Measurements from ENCODE around the gene DUSP11. TPM values are rescaled to one million over a fixed set of nuclear protein-coding genes. Genes with fewer than 3 reads are reported as not detected.

The DUSP11 gene
- total and polyA plus RNA-seq, 2 of the 13 experiments (the other 11 are each of a cell fraction or from before 2014, with no cell fraction given): 30.5 to 36.2 TPM

DNA sequence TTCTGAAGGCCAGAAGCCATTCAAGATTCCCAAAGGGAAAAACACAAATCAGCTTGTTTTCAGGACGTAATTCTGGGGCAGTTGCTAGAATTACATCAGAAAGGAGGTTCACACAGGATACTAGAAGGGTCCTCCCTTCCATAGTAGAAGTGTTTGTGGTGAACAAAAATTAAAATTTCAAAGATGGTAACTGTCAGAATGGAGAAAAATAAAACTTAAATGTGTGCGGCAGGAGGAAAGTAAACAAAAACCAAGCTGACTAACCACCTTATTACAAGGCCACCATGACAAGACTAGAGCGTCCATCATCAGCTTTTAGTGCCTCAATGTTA lies 33.1 kb downstream of the DUSP11 start:
- Histone ChIP-seq H3K36me3 (replicated peaks in 1 of 2; ENCODE audit: control insufficient read depth in 1 of 2, insufficient read depth in 2 of 2, low read length in 2 of 2) (peaks cover 5 to 7% of the 10 kb centered on the region in 2 experiments; a peak in 4 of 5 replicates), H3K9ac (ENCODE audit: insufficient read depth, low read depth, low read length) (no peak overlapping the region), H3K27me3 (ENCODE audit: control insufficient read depth in 1 of 2, insufficient read depth in 2 of 2, low read length in 2 of 2) (no peaks in the 10 kb centered on the region), H4K20me1 (ENCODE audit: insufficient read depth, low read length) (no peaks in the 10 kb centered on the region), H3K4me1 (ENCODE audit: insufficient read depth, low read length) (no peaks in the 10 kb centered on the region), H2AFZ (ENCODE audit: low read length) (no peak overlapping the region), H3K79me2 (ENCODE audit: insufficient read depth, low read length) (no peaks in the 10 kb centered on the region), H3K4me2 (ENCODE audit: low read depth, low read length) (no peak overlapping the region), H3K4me3 (replicated peaks in 1 of 3; ENCODE audit: insufficient read depth in 1 of 3, low read depth in 2 of 3, low read length in 3 of 3) (no peak overlapping the region), H3K9me3 (ENCODE audit: low read length) (no peaks in the 10 kb centered on the region), H3K27ac (ENCODE audit: extremely low read length, insufficient read depth, low read length) (no peak overlapping the region)
- WGBS (ENCODE audit: low lambda C conversion rate): over 99% methylated on average over 3 of the region's 3 CpGs
- intact Hi-C loops (cut with micrococcal nuclease; ENCODE audit: unreplicated experiment): no loop called here
- POLR2A ChIA-PET: no interaction called here
- FAIRE-seq (no peak), DNase-seq (ENCODE audit: low spot score) (no peak), ATAC-seq (no peak)
- CTCF ChIA-PET (ENCODE audit: low intra/inter-chr PET ratio, low total read pairs): no interaction called here
- in situ Hi-C loops (cut with HindIII; ENCODE audit: extremely low pct_ligation_motif_present, low pct_unique_long_range_greater_than_20kb): no loop called here
- BruUV-seq (replicated peaks): no TSS peak
- TF ChIP-seq, protein P1, sequence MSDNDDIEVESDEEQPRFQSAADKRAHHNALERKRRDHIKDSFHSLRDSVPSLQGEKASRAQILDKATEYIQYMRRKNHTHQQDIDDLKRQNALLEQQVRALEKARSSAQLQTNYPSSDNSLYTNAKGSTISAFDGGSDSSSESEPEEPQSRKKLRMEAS (IDR thresholded peaks at IDR 0.05): no peak
- no peak for TF ChIP-seq ZNF337 (CRISPR knock-in tag; IDR thresholded peaks at IDR 0.05; ENCODE audit: borderline replicate concordance, low read depth)

DNA sequence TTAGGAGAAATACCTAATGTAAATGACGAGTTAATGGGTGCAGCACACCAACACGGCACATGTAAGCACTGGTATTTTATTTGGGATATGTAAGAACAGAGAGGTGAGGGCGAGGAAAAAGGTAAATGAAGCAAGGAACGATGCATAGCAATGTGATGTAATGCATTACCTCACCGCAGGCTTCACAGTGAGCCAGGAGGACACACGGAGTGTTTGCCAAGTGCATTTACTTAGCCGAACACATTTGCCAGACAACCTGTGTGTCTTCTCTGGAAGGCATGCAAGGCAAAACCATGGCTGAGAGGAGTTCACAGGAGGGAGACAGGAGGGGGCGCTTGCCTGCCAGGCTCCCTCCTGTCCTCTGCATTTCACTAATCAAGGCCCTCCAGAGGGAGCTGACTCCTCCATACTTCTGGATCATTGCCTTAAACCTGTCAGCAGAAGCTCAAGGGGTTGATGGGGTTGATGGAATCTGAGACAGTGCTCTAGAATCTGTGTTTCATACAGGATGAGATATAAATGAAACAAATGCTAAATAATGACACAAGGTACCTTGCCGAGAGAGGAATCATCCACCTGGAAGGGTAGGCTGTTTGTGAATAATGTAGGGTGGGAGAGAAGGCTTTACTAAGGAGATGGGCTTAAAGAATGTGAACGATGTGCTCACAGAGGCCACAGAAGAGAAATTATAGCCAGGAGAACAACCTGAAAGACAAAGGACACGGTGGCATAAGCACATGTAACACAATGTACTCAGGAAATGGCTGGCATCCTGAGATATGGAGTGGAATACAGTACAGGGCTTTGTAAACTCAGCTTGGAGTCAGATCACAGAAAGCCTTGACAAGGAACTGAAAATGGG lies 33.7 kb downstream of the DUSP11 start:
- Histone ChIP-seq H3K36me3 (replicated peaks in 1 of 2; ENCODE audit: control insufficient read depth in 1 of 2, insufficient read depth in 2 of 2, low read length in 2 of 2) (peaks cover 5 to 7% of the 10 kb centered on the region in 2 experiments; a peak in 3 of 5 replicates), H3K9ac (ENCODE audit: insufficient read depth, low read depth, low read length) (no peak overlapping the region), H3K79me2 (ENCODE audit: insufficient read depth, low read length) (no peaks in the 10 kb centered on the region), H3K27me3 (ENCODE audit: control insufficient read depth in 1 of 2, insufficient read depth in 2 of 2, low read length in 2 of 2) (no peaks in the 10 kb centered on the region), H3K4me2 (ENCODE audit: low read depth, low read length) (no peak overlapping the region), H3K9me3 (ENCODE audit: low read length) (no peaks in the 10 kb centered on the region), H2AFZ (ENCODE audit: low read length) (no peak overlapping the region), H3K27ac (ENCODE audit: extremely low read length, insufficient read depth, low read length) (no peak overlapping the region), H4K20me1 (ENCODE audit: insufficient read depth, low read length) (no peaks in the 10 kb centered on the region), H3K4me1 (ENCODE audit: insufficient read depth, low read length) (no peaks in the 10 kb centered on the region), H3K4me3 (replicated peaks in 1 of 3; ENCODE audit: insufficient read depth in 1 of 3, low read depth in 2 of 3, low read length in 3 of 3) (no peak overlapping the region)
- ChIA-PET POLR2A (no interaction called here), CTCF (ENCODE audit: low intra/inter-chr PET ratio, low total read pairs) (no interaction called here)
- DNase-seq (ENCODE audit: low spot score) (no peak), ATAC-seq (peak; percentile 67), FAIRE-seq (no peak)
- in situ Hi-C loops (cut with HindIII; ENCODE audit: extremely low pct_ligation_motif_present, low pct_unique_long_range_greater_than_20kb): no loop called here
- BruUV-seq (replicated peaks): no TSS peak
- intact Hi-C loops (cut with micrococcal nuclease; ENCODE audit: unreplicated experiment): no loop called here
- 87% methylated on average over 11 of the region's 11 CpGs for WGBS (ENCODE audit: low lambda C conversion rate)
- TF ChIP-seq ATM (IDR thresholded peaks at IDR 0.05; ENCODE audit: borderline replicate concordance): no peak
- TF ChIP-seq, protein P2, sequence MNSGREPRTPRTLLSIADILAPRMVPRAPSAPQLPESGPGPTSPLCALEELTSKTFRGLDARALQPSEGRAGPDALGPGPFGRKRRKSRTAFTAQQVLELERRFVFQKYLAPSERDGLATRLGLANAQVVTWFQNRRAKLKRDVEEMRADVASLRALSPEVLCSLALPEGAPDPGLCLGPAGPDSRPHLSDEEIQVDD (CRISPR knock-in tag; IDR thresholded peaks at IDR 0.05; ENCODE audit: borderline replicate concordance): no peak
- TF ChIP-seq, protein P3, sequence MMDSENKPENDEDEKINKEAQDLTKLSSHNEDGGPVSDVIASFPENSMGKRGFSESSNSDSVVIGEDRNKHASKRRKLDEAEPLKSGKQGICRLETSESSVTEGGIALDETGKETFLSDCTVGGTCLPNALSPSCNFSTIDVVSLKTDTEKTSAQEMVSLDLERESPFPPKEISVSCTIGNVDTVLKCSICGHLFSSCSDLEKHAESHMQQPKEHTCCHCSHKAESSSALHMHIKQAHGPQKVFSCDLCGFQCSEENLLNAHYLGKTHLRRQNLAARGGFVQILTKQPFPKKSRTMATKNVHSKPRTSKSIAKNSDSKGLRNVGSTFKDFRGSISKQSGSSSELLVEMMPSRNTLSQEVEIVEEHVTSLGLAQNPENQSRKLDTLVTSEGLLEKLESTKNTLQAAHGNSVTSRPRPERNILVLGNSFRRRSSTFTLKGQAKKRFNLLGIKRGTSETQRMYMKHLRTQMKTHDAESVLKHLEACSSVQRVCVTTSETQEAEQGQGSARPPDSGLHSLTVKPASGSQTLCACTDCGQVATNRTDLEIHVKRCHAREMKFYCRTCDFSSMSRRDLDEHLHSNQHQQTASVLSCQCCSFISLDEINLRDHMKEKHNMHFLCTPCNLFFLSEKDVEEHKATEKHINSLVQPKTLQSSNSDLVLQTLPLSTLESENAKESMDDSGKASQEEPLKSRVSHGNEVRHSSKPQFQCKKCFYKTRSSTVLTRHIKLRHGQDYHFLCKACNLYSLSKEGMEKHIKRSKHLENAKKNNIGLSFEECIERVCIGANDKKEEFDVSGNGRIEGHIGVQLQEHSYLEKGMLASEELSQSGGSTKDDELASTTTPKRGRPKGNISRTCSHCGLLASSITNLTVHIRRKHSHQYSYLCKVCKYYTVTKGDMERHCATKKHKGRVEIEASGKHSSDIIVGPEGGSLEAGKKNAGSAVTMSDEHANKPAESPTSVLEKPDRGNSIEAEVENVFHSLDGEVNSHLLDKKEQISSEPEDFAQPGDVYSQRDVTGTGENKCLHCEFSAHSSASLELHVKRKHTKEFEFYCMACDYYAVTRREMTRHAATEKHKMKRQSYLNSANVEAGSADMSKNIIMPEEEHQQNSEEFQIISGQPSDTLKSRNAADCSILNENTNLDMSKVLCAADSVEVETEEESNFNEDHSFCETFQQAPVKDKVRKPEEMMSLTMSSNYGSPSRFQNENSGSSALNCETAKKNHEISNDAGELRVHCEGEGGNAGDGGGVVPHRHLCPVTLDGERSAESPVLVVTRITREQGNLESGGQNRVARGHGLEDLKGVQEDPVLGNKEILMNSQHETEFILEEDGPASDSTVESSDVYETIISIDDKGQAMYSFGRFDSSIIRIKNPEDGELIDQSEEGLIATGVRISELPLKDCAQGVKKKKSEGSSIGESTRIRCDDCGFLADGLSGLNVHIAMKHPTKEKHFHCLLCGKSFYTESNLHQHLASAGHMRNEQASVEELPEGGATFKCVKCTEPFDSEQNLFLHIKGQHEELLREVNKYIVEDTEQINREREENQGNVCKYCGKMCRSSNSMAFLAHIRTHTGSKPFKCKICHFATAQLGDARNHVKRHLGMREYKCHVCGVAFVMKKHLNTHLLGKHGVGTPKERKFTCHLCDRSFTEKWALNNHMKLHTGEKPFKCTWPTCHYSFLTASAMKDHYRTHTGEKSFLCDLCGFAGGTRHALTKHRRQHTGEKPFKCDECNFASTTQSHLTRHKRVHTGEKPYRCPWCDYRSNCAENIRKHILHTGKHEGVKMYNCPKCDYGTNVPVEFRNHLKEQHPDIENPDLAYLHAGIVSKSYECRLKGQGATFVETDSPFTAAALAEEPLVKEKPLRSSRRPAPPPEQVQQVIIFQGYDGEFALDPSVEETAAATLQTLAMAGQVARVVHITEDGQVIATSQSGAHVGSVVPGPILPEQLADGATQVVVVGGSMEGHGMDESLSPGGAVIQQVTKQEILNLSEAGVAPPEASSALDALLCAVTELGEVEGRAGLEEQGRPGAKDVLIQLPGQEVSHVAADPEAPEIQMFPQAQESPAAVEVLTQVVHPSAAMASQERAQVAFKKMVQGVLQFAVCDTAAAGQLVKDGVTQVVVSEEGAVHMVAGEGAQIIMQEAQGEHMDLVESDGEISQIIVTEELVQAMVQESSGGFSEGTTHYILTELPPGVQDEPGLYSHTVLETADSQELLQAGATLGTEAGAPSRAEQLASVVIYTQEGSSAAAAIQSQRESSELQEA (CRISPR knock-in tag; IDR thresholded peaks at IDR 0.05; ENCODE audit: not compliant biosample characterization): no peak
